T-helper 9 cell (primary cell): ENCODE data around the gene ATP5MC2.
"Not testable (repeated sequence)": the region's sequence is repeated elsewhere in the genome, so short reads cannot be mapped to it uniquely, and the experiment has no call there.

Source experiments
- DNase-seq: peaks from one replicate; pipeline ENCODE4 v3.0.0-alpha.2; 2020

ATP5MC2 gene

DNA sequence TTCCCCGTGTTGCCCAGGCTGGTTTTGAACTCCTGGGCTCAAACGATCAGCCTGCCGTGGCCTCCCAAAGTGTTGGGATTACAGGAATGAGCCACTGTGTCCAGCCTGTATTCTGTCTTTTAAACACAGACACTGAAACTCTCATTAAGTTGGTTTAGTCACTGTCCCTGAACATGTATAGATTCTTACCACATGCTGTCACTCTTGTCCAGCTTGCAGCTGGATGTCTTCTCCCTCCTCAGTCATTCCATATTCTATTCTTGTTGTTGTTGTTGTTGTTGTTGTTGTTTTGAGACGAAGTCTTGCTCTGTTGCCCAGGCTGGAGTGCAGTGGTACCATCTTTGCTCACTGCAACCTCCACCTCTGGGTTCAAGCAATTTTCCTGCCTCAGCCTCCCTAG is 12.3 kb upstream of the ATP5MC2 start:
- no peak for DNase-seq

GRCh38 chr12:53686436-53686835 is 10.6 kb upstream of the ATP5MC2 start:
- DNase-seq, result no peak

DNA sequence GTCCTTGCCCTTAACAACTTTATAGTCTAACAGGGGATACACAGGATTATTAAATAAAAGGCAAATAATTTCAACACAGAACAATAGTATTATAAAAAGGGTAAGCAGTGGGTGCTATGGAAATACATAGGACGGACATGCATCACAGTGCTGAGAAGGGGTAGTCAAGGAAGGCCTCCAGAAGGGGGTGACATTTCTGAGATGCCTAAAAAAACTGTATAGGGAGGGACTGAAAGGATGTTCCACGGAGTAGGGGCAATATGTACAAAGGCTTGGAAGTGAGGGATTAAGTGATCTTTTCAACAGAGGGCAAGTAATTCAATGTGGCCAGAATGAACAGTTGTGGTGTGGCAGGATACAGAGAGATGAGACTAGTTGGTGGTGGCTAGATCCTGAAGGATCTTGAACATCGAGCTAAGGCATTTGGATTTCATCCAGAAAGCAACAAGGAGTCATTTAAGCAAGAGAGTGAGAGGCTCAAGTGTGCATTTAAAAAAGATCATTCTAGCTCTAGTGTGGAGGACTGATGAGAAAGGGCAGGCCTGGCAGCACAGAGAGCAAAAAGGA is 8.9 kb upstream of the ATP5MC2 start:
- DNase-seq, result no peak

DNA sequence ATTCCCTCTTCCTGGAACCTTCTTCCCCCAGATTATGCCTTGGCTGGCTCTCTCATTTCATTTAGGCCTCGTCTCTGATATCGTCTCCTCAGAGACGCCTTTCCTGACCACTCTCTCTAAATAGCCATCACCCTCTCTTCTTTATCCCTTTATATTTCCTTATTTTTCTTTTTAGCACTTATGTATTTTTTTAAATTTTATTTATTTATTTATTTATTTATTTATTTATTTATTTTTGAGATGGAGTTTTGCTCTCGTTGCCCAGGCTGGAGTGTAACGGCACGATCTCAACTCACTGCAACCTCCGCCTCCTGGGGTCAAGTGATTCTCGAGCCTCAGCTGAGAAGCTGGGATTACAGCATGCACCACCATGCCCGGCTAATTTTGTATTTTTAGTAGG is 8.1 kb upstream of the ATP5MC2 start:
- DNase-seq, result no peak

DNA sequence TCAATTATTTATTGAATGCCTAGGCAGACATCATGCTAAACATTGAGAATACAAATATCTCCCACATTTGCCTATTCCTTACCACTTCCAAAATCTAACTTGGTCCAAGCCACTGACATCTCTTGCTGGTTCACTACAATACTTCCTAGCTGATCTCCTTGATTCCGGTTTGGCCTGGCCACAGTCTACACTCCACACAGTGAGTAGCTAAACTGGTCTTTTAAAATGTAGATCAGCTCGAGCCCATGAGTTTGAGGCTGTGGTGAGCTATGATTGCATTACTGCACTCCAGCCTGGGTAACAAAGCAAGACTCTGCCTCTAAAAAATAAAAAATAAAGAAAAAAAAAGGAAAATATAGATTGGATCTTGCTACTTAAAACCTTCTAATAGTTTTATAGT is 7.6 kb upstream of the ATP5MC2 start:
- no peak for DNase-seq

DNA sequence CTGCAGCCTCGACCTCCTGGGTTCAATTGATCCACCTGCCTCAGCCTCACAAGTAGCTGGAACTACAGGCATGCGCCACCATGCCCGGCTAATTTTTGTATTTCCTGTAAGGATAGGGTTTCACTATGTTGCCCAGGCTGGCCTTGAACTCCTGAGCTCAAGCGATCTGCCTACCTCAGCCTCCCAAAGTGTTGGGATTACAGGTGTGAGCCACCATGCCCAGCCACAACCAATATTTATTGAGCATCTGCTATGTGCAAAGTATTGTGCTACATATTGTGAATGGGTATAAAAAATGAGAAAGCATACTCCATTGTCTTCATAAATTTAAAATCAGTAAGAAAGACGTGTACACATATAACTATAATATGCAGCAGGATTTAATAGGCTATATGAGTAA is 4.2 kb upstream of the ATP5MC2 start:
- DNase-seq, result not testable (repeated sequence)

GRCh38 chr12:53677800-53678148 is 1.9 kb upstream of the ATP5MC2 start:
- no peak for DNase-seq

GRCh38 chr12:53677016-53677799 is 1.3 kb upstream of the ATP5MC2 start:
- no peak for DNase-seq

GRCh38 chr12:53676656-53677015 is 753 bp upstream of the ATP5MC2 start:
- no peak for DNase-seq

DNA sequence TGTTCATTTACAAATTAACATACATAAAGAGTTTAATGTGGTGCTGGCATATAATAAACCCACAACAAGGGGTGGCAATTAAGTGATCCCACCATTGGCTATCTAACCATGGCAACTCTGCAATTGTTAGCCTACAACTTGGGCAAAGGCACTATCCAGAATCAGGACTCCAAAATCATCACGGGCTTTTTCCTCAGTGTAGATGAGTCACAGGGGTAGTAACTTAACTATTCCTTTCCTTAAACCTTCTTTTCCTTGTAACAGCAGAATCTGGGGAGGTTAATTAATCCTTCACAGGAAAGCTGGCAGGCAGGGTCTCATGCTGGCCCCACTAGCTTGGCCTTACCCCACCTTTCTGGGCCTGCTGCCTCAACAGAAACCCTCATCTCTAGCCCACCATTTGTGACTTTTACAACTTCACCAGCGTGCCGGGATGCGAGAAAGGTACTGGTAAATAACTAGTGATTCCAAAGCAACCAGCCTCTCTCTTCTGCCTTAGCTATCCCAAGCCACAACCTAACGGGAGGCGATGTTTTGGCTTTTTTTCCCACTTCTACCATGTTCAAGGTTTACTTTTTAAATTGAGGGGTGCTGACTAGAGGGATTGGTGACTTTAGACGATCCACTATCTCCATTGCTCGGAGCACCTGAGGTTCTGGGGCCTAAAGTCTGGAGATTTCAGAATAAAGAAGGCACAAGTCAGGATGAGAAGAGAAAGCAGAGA is 744 bp downstream of the ATP5MC2 start:
- DNase-seq, result no peak

- no peak for DNase-seq
Observed at GRCh38 chr12:53670971-53671370, 4.9 kb downstream of the ATP5MC2 start.

DNA sequence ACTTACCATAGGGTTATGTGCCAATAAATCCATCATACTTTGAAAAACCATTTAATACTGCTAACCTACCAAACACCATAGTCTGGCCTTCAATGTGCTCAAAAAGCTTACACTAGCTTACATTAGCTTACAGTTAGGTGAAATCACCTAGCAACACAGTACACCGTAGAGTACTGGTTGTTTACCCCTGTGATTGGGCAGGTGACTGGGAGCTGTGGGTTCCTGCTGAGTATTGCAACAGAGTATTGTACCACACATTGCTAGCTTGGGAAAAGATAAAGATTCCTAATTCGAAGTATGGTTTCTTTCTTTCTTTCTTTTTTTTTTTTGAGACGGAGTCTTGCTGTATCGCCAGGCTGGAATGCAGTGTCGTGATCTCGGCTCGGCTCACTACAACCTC is 5.6 kb downstream of the ATP5MC2 start:
- no peak for DNase-seq

DNA sequence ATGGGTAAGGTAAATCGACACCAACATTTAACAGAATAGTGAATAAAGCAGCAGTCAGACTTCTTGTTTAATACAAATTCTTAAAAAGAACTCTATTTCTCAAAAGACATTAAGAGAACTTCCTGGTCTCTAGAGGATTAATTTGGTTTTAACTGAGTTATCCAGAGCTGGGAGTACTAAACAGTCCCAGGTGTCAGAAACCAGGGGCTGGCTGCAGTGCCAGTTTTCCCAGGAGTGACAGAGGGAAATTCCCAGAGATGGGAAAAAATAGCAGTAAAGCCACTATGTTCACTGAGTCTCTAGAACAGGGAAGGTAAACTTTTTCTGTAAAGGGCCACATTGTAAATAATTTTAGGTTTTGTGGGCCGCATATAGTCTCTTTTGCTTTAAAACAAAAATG is 8.8 kb downstream of the ATP5MC2 start:
- no peak for DNase-seq

DNA sequence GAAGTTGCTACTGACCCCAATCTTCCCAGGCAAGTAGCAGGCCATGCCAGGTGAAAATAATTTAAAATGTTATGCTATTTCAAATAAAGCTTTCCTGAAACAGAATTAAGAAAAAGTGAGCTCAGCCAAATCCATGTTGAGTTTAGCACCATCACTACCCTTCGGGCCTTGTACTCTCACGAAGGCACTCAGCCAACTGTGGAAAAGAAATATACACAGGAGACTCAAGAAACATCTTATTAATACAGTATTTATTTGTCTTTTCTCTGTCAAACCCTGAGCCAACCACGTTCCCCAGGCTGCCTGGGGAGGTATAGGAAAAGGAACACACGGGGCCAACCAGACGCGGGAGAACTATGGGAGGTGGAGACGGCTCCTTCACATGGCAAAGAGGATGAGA is 10.9 kb downstream of the ATP5MC2 start:
- no peak for DNase-seq

DNA sequence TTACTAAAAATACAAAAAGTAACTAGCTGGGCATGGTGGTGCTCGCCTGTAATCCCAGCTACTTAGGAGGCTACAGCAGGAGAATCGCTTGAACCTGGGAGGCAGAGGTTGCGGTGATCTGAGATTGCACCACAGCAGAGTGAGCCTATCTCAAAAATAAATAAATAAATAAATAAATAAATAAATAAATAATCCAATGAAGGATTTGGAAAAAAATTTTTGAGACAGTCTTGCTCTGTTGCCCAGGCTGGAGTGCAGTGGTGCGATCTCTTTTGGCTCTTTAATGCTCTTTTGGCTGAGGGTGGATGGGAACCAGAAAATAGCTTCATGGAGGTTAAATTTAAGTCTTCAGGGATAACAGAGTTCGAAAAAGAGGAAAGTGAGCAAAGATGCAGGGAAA is 11.7 kb downstream of the ATP5MC2 start:
- DNase-seq, result no peak

DNA sequence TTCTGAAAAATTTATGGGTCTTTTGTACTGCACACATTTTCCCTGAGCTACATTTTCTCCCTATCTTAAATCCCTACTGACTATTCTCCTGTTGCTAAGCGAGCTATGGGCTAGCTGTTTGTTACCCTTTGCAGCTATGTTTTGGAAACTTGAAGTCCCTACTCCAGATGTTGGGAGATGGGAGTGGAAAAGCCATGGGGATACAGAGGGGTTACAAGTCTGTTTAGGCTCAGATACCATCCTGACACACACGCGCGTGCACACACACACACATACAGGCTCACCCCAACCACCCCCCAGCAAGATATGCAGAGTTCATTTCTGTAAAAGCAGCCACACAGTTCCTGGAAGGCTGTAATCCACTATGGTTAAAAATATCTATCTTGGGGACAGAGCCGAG is 15.8 kb downstream of the ATP5MC2 start:
- no peak for DNase-seq

DNA sequence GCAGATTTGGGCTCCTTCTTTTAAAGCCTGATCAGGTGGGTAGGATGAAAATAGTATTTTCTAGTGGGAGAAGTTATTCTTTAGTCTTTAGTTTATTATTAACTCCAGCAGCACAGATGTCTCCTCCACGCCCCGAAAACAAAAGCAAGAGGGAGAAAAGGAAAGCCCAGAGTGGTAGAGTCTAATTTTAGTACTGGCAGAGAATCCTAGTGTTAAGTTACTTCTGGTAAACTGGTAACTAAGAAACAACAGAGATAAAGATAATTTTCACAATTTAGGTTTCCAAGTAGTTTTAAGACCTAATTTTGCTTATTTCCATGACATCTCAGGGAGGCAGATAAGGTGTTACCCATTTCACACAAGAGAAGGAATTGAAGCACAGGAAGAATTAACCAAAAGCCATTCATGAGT is 16.3 kb downstream of the ATP5MC2 start:
- DNase-seq, result no peak

DNA sequence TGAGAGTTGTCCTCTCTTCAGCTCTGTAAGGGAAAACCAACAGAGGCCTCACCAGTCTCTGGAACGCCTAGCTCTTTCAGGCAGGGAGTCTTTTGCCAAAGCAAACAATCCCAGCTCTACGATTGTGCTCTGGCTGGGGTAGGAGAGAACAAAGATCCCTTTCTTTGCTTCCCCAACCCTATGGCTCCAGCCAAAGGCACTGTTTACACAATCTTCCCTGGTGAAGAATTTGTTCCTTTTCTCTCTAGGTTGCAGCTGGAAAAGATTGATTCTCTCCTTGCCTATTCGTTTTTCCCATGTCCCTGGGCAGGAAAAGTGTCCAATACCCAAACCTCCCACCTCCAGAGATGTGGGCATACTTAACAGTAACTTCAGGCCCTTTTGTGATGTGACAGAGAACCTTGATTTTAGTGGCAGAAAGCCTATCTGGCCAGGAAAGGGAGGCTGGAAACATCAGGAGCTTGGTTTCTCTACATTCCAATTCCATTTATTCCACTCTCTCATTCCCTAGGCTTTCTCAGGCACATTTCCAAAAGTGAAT is 16.8 kb downstream of the ATP5MC2 start:
- no peak for DNase-seq

GRCh38 chr12:53657041-53657440 is 18.8 kb downstream of the ATP5MC2 start:
- no peak for DNase-seq

DNA sequence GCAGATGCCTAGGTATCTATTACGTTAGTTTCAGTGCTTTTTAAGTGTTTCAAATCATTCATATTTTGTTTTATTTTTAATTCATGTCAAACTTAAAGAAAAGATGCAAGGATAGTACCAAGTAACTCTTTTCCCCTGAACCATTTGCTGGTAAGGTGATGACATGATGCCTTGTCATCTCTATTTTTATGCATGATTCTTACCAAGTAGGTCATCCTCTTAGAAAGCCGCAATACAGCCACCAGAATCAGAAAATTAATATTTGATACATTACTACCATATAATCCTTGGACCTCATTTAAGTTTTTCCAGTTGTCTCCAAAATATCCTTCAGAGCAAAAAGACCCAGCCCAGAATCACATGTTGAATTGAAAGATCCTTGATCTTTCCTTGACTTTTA is 22.3 kb downstream of the ATP5MC2 start:
- DNase-seq, result no peak

DNA sequence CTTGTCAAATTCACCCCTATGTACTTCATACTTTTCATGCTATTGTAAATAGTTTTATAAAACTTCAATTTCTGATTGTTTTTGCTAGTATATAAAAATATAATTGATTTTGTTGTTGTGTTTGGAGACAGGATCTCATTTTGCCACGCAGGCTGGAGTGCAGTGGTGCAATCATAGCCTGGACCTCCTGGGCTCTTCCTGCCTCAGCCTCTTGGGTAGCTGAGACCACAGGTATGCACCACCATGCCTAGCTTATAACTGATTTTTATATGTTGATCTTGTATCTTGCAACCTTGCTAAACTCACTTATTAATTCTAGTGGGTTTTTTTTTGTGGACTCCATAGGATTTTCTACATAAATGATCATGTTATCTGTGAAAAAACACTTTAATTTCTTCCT is 23.5 kb downstream of the ATP5MC2 start:
- DNase-seq, result no peak

- DNase-seq, result no peak
Observed at GRCh38 chr12:53651737-53652136, 24.1 kb downstream of the ATP5MC2 start.

- not testable (repeated sequence) for DNase-seq
Observed at GRCh38 chr12:53646300-53646699, 29.6 kb downstream of the ATP5MC2 start.

- DNase-seq, result no peak
Observed at GRCh38 chr12:53645165-53645564, 30.7 kb downstream of the ATP5MC2 start.
